ENCODE results near the gene PDE1C.
"Not testable (repeated sequence)": the region's sequence is repeated elsewhere in the genome, so short reads cannot be mapped to it uniquely, and the experiment has no call there.

PDE1C gene

GRCh38 chr7:32022966-32023365, 47.2 kb downstream of the PDE1C start:
- no peak for TF ChIP-seq CTCF (IDR thresholded peaks at IDR 0.05)
- H3K4me3 Mint-ChIP-seq = no peak overlapping the region
- DNase-seq = no peak
- H3K27ac Mint-ChIP-seq = no peak overlapping the region
- peaks cover 9% of the 10 kb centered on the region for H3K4me1 Mint-ChIP-seq
- no peaks in the 10 kb centered on the region for H3K36me3 Mint-ChIP-seq (ENCODE audit: low read depth)
- peaks cover 5% of the 10 kb centered on the region for H3K9me3 Mint-ChIP-seq
- peaks cover 14% of the 10 kb centered on the region for H3K27me3 Mint-ChIP-seq (ENCODE audit: low read depth, poor library complexity)

GRCh38 chr7:32020551-32021159, 49.6 kb downstream of the PDE1C start:
- Mint-ChIP-seq H3K27me3 (ENCODE audit: low read depth, poor library complexity) (peaks cover 10% of the 10 kb centered on the region), H3K4me3 (no peak overlapping the region), H3K9me3 (peaks cover 17% of the 10 kb centered on the region), H3K4me1 (peaks cover 9% of the 10 kb centered on the region), H3K27ac (no peak overlapping the region), H3K36me3 (ENCODE audit: low read depth) (no peaks in the 10 kb centered on the region)
- no peak for DNase-seq
- TF ChIP-seq CTCF (IDR thresholded peaks at IDR 0.05) = no peak

GRCh38 chr7:32018845-32019578, 51.2 kb downstream of the PDE1C start:
- no peak for TF ChIP-seq CTCF (IDR thresholded peaks at IDR 0.05)

GRCh38 chr7:32015133-32015532, 55.1 kb downstream of the PDE1C start:
- TF ChIP-seq CTCF (IDR thresholded peaks at IDR 0.05) = no peak
- H3K4me1 Mint-ChIP-seq = peaks cover 7% of the 10 kb centered on the region
- peaks cover 41% of the 10 kb centered on the region for H3K9me3 Mint-ChIP-seq
- no peak overlapping the region for H3K4me3 Mint-ChIP-seq
- H3K36me3 Mint-ChIP-seq (ENCODE audit: low read depth) = no peaks in the 10 kb centered on the region
- no peak for DNase-seq
- peaks cover 4% of the 10 kb centered on the region for H3K27me3 Mint-ChIP-seq (ENCODE audit: low read depth, poor library complexity)
- H3K27ac Mint-ChIP-seq = no peak overlapping the region

More at GRCh38 chr7:32018845-32019578, 51.2 kb downstream of the PDE1C start:
- no peaks in the 10 kb centered on the region for H3K36me3 Mint-ChIP-seq (ENCODE audit: low read depth)
- H3K4me1 Mint-ChIP-seq = peaks cover 7% of the 10 kb centered on the region
- no peak overlapping the region for H3K4me3 Mint-ChIP-seq
- H3K9me3 Mint-ChIP-seq = peaks cover 23% of the 10 kb centered on the region
- no peak overlapping the region for H3K27ac Mint-ChIP-seq
- DNase-seq = no peak
- H3K27me3 Mint-ChIP-seq (ENCODE audit: low read depth, poor library complexity) = peaks cover 10% of the 10 kb centered on the region

GRCh38 chr7:32013471-32013870, 56.7 kb downstream of the PDE1C start:
- peaks cover 41% of the 10 kb centered on the region for H3K9me3 Mint-ChIP-seq
- H3K27me3 Mint-ChIP-seq (ENCODE audit: low read depth, poor library complexity); H3K27ac Mint-ChIP-seq; DNase-seq; H3K4me1 Mint-ChIP-seq; H3K36me3 Mint-ChIP-seq (ENCODE audit: low read depth); H3K4me3 Mint-ChIP-seq: not testable (repeated sequence)

- H3K27ac Mint-ChIP-seq = no peak overlapping the region
- no peak for DNase-seq
- H3K4me1 Mint-ChIP-seq = no peaks in the 10 kb centered on the region
- H3K4me3 Mint-ChIP-seq = no peak overlapping the region
- no peaks in the 10 kb centered on the region for H3K36me3 Mint-ChIP-seq (ENCODE audit: low read depth)
- H3K27me3 Mint-ChIP-seq (ENCODE audit: low read depth, poor library complexity) = peaks cover 6% of the 10 kb centered on the region
- peaks cover 31% of the 10 kb centered on the region for H3K9me3 Mint-ChIP-seq
- TF ChIP-seq CTCF (IDR thresholded peaks at IDR 0.05) = no peak
Measured at GRCh38 chr7:32005577-32005976, 64.6 kb downstream of the PDE1C start.
